ENCODE measurements around the gene BCOR.

DNA sequence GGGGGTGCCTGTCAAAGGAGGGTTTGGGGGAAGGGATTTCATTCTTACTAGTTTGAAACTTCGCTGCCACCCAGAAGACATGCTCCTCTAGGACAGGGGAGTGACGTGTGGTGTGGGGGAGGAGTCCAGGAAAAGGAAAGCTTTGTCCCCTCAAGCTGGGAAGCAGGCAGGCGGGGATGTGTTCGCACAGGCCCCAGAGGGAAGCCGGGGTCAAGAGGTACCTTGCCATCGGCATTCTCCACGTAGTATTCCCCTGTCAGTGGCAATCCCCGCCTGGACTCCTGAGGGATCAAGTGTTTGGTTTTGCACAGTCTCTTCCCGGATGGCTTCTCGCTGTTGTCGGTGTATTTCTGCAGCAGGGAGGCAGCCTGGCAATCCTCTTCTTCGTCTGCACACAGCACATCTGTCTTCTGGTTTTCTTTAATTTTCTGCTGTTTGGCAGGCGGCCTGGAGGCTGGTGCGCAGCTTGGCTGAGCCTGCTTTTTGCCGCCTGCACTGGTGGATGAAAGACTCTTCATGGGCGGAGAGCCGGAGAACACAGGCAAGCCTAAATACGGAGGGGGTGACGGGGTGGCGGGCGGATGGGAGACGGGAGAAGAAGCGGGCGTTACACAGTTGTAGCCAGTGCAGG lies 35.1 kb downstream of the BCOR start:
- TF ChIP-seq ZFP30 (CRISPR knock-in tag; IDR thresholded peaks at IDR 0.05) (no peak), ISL1 (CRISPR knock-in tag; IDR thresholded peaks at IDR 0.05) (no peak), ZNF8 (CRISPR knock-in tag; IDR thresholded peaks at IDR 0.05) (no peak), ZFP3 (CRISPR knock-in tag; IDR thresholded peaks at IDR 0.05) (no peak), ZNF70 (CRISPR knock-in tag; IDR thresholded peaks at IDR 0.05) (no peak), OSR1 (CRISPR knock-in tag; IDR thresholded peaks at IDR 0.05) (no peak), ZC3H10 (CRISPR knock-in tag; IDR thresholded peaks at IDR 0.05) (no peak), TOX (CRISPR knock-in tag; IDR thresholded peaks at IDR 0.05; ENCODE audit: borderline replicate concordance) (no peak), BACH2 (CRISPR knock-in tag; IDR thresholded peaks at IDR 0.05; ENCODE audit: borderline replicate concordance) (no peak)
- TF ChIP-seq, protein P1, sequence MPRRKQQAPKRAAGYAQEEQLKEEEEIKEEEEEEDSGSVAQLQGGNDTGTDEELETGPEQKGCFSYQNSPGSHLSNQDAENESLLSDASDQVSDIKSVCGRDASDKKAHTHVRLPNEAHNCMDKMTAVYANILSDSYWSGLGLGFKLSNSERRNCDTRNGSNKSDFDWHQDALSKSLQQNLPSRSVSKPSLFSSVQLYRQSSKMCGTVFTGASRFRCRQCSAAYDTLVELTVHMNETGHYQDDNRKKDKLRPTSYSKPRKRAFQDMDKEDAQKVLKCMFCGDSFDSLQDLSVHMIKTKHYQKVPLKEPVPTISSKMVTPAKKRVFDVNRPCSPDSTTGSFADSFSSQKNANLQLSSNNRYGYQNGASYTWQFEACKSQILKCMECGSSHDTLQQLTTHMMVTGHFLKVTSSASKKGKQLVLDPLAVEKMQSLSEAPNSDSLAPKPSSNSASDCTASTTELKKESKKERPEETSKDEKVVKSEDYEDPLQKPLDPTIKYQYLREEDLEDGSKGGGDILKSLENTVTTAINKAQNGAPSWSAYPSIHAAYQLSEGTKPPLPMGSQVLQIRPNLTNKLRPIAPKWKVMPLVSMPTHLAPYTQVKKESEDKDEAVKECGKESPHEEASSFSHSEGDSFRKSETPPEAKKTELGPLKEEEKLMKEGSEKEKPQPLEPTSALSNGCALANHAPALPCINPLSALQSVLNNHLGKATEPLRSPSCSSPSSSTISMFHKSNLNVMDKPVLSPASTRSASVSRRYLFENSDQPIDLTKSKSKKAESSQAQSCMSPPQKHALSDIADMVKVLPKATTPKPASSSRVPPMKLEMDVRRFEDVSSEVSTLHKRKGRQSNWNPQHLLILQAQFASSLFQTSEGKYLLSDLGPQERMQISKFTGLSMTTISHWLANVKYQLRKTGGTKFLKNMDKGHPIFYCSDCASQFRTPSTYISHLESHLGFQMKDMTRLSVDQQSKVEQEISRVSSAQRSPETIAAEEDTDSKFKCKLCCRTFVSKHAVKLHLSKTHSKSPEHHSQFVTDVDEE (CRISPR knock-in tag; IDR thresholded peaks at IDR 0.05), result no peak
- TF ChIP-seq, protein P2, sequence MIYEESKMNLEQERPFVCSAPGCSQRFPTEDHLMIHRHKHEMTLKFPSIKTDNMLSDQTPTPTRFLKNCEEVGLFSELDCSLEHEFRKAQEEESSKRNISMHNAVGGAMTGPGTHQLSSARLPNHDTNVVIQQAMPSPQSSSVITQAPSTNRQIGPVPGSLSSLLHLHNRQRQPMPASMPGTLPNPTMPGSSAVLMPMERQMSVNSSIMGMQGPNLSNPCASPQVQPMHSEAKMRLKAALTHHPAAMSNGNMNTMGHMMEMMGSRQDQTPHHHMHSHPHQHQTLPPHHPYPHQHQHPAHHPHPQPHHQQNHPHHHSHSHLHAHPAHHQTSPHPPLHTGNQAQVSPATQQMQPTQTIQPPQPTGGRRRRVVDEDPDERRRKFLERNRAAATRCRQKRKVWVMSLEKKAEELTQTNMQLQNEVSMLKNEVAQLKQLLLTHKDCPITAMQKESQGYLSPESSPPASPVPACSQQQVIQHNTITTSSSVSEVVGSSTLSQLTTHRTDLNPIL (CRISPR knock-in tag; IDR thresholded peaks at IDR 0.05; ENCODE audit: low read depth), result no peak
- TF ChIP-seq, protein P3, sequence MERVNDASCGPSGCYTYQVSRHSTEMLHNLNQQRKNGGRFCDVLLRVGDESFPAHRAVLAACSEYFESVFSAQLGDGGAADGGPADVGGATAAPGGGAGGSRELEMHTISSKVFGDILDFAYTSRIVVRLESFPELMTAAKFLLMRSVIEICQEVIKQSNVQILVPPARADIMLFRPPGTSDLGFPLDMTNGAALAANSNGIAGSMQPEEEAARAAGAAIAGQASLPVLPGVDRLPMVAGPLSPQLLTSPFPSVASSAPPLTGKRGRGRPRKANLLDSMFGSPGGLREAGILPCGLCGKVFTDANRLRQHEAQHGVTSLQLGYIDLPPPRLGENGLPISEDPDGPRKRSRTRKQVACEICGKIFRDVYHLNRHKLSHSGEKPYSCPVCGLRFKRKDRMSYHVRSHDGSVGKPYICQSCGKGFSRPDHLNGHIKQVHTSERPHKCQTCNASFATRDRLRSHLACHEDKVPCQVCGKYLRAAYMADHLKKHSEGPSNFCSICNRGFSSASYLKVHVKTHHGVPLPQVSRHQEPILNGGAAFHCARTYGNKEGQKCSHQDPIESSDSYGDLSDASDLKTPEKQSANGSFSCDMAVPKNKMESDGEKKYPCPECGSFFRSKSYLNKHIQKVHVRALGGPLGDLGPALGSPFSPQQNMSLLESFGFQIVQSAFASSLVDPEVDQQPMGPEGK (CRISPR knock-in tag; IDR thresholded peaks at IDR 0.05; ENCODE audit: borderline replicate concordance), result no peak

Measured in SK-N-SH treated with all-trans-retinoic acid at 6 μM for 48 hours (cell line).